Psoas muscle (tissue), 8 donors: ENCODE data around the gene SYT12. TPM values are rescaled to one million over a fixed set of nuclear protein-coding genes. Genes with fewer than 3 reads are reported as not detected.

Experiments
- ATAC-seq, 4 donors: fragments of 200-7000 bp; cut with Tn5 transposase; one replicate each; pipeline ENCODE4 v1.9.1; 2020; ENCODE audit warnings: moderate library complexity in 3 of 4, mild to moderate bottlenecking in 2 of 4
- DNase-seq, 2 donors: peaks; one replicate each; pipeline ENCODE4 v3.0.0-alpha.2; 2020
- H3K27ac ChIP-seq: fragments of 200-600 bp; one replicate; pipeline ENCODE4 v1.8.0; 2022
- H3K27me3 ChIP-seq, 3 donors: fragments of 200-600 bp in 1 of 3; one replicate each; pipeline versions ENCODE4 v1.6.1 to v1.8.0; 2013 to 2022; ENCODE audit warnings: low read length in 2 of 3, mild to moderate bottlenecking in 2 of 3, moderate library complexity in 1 of 3; ENCODE audit not compliant: insufficient read depth in 3 of 3
- H3K36me3 ChIP-seq, 2 donors: fragments of 200-600 bp in 1 of 2; one replicate each; pipeline versions ENCODE4 v1.6.1 to v1.8.0; 2013 to 2022; ENCODE audit warnings: low read depth in 1 of 2, mild to moderate bottlenecking in 1 of 2, moderate library complexity in 1 of 2; ENCODE audit not compliant: insufficient read depth in 1 of 2
- H3K4me1 ChIP-seq: fragments of 200-600 bp; one replicate; pipeline ENCODE4 v1.8.0; 2022
- H3K4me3 ChIP-seq: fragments of 200-600 bp; one replicate; pipeline ENCODE4 v1.8.0; 2022; ENCODE audit warnings: mild to moderate bottlenecking
- H3K9me3 ChIP-seq: fragments of 200-600 bp; one replicate; pipeline ENCODE4 v1.8.0; 2022
- CTCF ChIP-seq: fragments of 200-600 bp; IDR thresholded peaks from one replicate; pipeline ENCODE4 v1.8.0; 2022; ENCODE audit warnings: antibody characterized with exemption
- WGBS, 3 donors: extraction: QIAGEN DNeasy Blood & Tissue Kit; methylation state at CpG; one replicate each; pipeline versions ENCODE4 v1.1.6 to v1.1.7; 2013; 5-methylcytosine and 5-hydroxymethylcytosine counted together
- intact Hi-C, 2 donors: fragments of 100-400 bp; cut with DNase I; formaldehyde crosslinking; loops; one replicate each; pipeline versions ENCODE4 v1.11.0 to v1.14.2; 2022
- polyA plus RNA-seq, 3 donors: library from polyadenylated mRNA; stranded (reverse); fragments of 200-250 nt; gene quantifications; one replicate each; pipeline ENCODE4 v1.2.3, GENCODE V29; 2013
- total RNA-seq, 4 donors: library from RNA; stranded (reverse); fragmentation: NEBNext Ultra II Directional in 2 of 4; extraction: Animal tissue kit (Norgen Biotek cat#: 25700) in 2 of 4; gene quantifications; one replicate each; pipeline versions ENCODE4 v1.2.1 to v1.2.4, GENCODE V29; 2021 to 2023
- donor health status: healthy with polysubstance abuse.
- donor health status: DM: no; HTN: no; CAD: no; lungs with moderate emphysema.
- donor health status: Bipolar disorder and iron deficiency.
- donor health status: healthy.
- donor health status: DM: yes; HTN: yes; CAD: no.
- donor health status: DM: no; HTN: no; CAD: no.
- donor health status: DM: no; HTN: no; CAD: no.
- donor health status: DM: yes; HTN: yes; CAD: no.

SYT12 gene
- total and polyA plus RNA-seq, 7 donors, result 0.17 to 0.61 (median 0.29) TPM; not detected in 1

GRCh38 chr11:67066333-67066709, 43.4 kb downstream of the SYT12 start:
- Histone ChIP-seq H3K27me3 (no peaks in the 10 kb centered on the region), H3K4me1 (peaks cover 8% of the 10 kb centered on the region), H3K27ac (no peak overlapping the region), H3K36me3 (no peaks in the 10 kb centered on the region), H3K9me3 (no peaks in the 10 kb centered on the region), H3K4me3 (no peak overlapping the region)
- DNase-seq (no peak), ATAC-seq (no peak)
- no peak for TF ChIP-seq CTCF
- intact Hi-C loops, result no loop called here
- WGBS, 3 donors, result 71 to 84% (median 81%) methylated on average over 3 of the region's 3 CpGs

GRCh38 chr11:67071420-67072284, 48.7 kb downstream of the SYT12 start:
- Histone ChIP-seq H3K36me3 (peaks cover 0 to 9% of the 10 kb centered on the region in 2 donors), H3K4me1 (no peaks in the 10 kb centered on the region), H3K4me3 (peak overlapping the region; percentile 53), H3K27ac (no peak overlapping the region), H3K27me3 (no peaks in the 10 kb centered on the region), H3K9me3 (no peaks in the 10 kb centered on the region)
- TF ChIP-seq CTCF, result peak; percentile 79
- ATAC-seq (peak; percentile 83 to 94 (median 87)), DNase-seq (peak; percentile 74 to 82)
- intact Hi-C loops, result loop anchor here in 1 of 2 donors (2.0 kb wide), 1 partner anchor 17 kb away; no protein-coding TSS in a partner anchor
- WGBS, 3 donors, result 46 to 55% (median 53%) methylated on average over 53 of the region's 53 CpGs

GRCh38 chr11:67072295-67072694, 49.4 kb downstream of the SYT12 start:
- intact Hi-C loops, result no loop called here
- no peak overlapping the region for H3K4me3 ChIP-seq
- no peaks in the 10 kb centered on the region for H3K4me1 ChIP-seq
- H3K27me3 ChIP-seq, result no peaks in the 10 kb centered on the region
- H3K27ac ChIP-seq, result no peak overlapping the region
- 88 to 90% (median 88%) methylated on average over 11 of the region's 11 CpGs for WGBS, 3 donors
- ATAC-seq (no peak), DNase-seq (no peak)
- no peak for TF ChIP-seq CTCF
- H3K36me3 ChIP-seq, result peaks cover 0 to 9% of the 10 kb centered on the region in 2 donors
- H3K9me3 ChIP-seq, result no peaks in the 10 kb centered on the region

- H3K4me1 ChIP-seq, result no peaks in the 10 kb centered on the region
- ATAC-seq (no peak), DNase-seq (no peak)
- 71 to 79% (median 76%) methylated on average over 9 of the region's 9 CpGs for WGBS, 3 donors
- H3K36me3 ChIP-seq, result peaks cover 0 to 9% of the 10 kb centered on the region in 2 donors
- no peak for TF ChIP-seq CTCF
- no peak overlapping the region for H3K4me3 ChIP-seq
- no peaks in the 10 kb centered on the region for H3K27me3 ChIP-seq
- intact Hi-C loops, result no loop called here
- no peak overlapping the region for H3K27ac ChIP-seq
- no peaks in the 10 kb centered on the region for H3K9me3 ChIP-seq
These were observed 51.0 kb downstream of the SYT12 start for GRCh38 chr11:67073908-67074307.
